Occipital lobe (tissue), 2 donors: Measurements from ENCODE around the gene ST14. TPM values are rescaled to one million over a fixed set of nuclear protein-coding genes. Genes with fewer than 3 reads are reported as not detected.

Experiments
- DNase-seq: peaks from one replicate; lab custom pipeline; 2025; lab: John Stamatoyannopoulos, UW
- total RNA-seq: library from RNA; depleted of rRNA; stranded (reverse); fragments of >200 nt; gene quantifications from one replicate; pipeline ENCODE4 v1.2.3, GENCODE V29; 2014

Gene ST14
- total RNA-seq, 1 donor from 2014 or later = not detected

GRCh38 chr11:130136107-130136506, 23.5 kb upstream of the ST14 start:
- DNase-seq = no peak

GRCh38 chr11:130137999-130138398, 21.6 kb upstream of the ST14 start:
- no peak for DNase-seq

GRCh38 chr11:130139401-130139800, 20.2 kb upstream of the ST14 start:
- no peak for DNase-seq

- DNase-seq = no peak
Observed at GRCh38 chr11:130141561-130142341, 17.8 kb upstream of the ST14 start.

GRCh38 chr11:130144141-130144540, 15.4 kb upstream of the ST14 start:
- DNase-seq = no peak

DNA sequence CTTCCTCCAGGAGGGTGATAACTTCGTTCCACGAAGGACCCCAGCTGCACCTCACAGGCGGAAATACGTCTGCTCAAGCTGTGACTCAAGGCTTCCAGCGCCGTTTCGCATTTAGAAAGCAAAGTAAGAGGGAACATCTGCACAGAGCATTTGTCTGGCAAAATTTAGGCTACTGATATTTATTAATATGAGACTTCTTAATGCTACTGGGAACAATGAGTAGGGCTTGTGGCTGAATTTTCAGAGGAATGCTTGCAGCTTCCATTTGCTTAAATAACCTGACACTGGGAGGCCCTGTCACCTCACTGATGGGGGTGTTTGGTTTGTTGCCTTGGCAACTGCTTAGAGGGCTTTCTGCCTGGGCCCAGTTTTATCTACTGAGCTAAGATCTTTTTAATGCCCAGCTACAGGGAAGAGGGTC, 14.7 kb upstream of the ST14 start:
- DNase-seq = no peak

GRCh38 chr11:130145311-130145812, 14.2 kb upstream of the ST14 start:
- no peak for DNase-seq

DNA sequence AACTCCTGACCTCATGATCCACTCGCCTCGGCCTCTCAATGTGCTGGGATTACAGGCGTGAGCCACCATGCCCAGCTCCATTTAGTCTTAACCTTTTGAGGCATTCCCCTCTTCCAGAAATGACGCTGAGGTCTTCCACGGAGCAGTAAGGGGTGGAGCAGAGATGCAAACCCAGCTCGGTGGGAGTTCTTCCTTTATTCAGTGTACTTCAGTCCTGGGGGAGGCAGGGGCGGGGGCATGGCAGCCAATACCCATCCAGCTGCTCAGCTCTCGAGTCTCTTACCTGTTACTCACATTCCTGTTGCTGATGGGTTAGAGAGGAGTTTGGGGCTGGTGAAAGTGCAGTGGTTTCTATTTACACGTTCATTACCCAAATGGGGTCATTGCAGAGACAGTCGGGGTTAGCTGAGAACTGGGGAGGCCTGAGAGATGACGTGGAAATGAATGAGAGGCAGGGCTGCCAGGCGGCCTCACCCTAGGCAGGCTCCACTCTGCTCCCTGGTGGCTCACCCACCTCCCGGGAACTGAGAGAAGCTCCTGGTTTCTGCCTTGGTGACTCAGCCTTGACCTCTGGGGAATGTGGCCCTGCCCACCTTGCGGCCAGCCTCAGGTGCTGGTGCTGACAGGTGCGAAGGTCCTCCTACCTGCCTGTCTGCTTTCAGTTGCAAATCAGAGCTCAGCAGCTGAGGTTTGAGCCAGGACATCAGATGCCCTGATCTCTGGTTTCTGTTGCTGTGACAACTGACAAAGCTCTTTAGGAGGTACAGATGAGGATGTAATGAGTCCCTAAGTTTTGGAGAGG, 13.4 kb upstream of the ST14 start:
- no peak for DNase-seq

GRCh38 chr11:130146796-130147195, 12.8 kb upstream of the ST14 start:
- no peak for DNase-seq

DNA sequence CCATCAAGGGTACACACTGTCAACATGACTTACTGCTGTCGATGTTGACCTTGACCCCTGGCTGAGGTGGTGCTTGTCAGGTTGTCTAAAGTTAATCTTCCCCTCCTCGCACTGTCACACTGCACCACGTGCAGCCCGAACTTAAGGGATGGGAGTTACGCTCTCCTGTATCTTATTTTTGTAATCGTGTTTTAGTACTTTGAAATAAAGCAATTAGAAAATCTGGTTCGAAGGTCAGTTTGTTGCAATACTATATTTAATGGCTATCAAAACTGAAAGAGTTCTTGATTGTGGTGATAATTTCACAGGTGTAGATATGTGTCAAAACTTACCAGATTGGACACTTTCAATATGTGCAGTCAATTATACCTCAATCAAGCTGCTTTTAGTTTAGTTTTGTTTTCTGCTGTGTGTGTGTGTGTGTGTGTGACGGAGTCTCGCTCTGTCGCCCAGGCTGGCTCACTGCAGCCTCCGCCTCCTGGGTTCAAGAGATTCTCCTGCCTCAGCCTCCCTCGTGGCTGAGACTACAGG, 10.7 kb upstream of the ST14 start:
- DNase-seq = no peak

GRCh38 chr11:130150790-130151189, 8.8 kb upstream of the ST14 start:
- DNase-seq = no peak

GRCh38 chr11:130151196-130151595, 8.4 kb upstream of the ST14 start:
- no peak for DNase-seq

DNA sequence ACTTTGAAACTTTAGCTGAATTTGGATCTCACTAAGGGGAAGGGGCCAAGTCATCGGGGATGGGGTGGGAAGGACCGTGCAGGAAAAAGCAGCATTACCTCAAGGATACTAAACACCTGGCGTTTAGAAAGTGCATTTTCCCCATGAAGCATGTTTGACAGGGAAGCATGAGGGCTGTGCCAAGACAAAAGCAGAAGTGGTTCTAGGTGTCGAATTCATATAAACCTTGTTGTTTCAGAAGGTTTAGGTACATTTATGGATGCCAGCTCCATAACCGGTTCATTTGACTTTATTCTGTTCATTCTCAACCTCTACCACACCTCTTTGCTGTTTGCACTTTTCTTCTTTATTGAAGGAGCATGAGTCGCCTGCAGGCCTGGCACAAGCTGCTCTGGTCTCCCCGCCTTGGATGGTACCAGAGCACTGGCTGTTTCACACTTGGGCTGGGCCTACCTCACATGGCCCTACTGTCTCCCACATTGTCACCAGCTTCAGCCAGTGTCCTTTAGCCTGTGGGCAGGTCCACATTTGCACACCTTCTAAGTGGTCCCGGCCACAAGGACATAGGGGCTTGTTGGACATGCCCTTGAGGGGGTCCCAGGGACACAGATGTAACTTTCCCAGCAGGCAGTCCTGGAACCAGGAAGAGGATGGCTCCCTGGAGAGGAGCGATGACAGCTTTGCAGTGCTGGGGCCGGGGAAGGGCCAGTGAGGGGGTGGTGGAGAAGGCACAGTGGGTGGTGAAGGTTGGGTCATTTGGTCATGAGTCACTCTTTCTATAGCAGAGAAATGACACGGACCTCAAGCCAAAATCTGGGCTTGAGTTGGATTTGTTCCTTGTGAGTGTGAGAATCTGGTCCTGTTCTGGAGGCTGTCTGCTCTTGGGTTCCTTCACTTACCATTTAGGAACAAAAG, 3.2 kb upstream of the ST14 start:
- no peak for DNase-seq

GRCh38 chr11:130157101-130157500, 2.5 kb upstream of the ST14 start:
- DNase-seq = no peak

DNA sequence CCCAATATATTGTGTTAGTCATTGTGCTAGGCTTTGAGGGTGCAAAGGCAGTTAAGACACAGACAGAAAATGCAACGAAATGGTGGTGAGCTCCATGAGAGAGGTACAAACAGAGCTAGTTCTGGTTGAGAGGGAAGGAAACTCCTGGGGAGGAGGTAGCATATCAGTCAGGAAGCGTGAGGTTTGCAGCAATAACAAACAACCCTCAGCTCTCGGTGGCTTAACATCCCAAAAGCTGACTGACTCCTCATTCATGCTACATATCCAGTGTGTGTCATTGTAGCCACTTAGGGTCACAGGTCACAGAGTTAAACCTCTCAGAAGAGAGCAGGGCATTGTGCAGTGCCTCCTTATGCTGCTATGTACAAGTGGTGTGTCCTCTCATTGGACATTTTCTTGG, 1.7 kb upstream of the ST14 start:
- DNase-seq = no peak

- DNase-seq = no peak
Observed at GRCh38 chr11:130159139-130159538, 443 bp upstream of the ST14 start.

DNA sequence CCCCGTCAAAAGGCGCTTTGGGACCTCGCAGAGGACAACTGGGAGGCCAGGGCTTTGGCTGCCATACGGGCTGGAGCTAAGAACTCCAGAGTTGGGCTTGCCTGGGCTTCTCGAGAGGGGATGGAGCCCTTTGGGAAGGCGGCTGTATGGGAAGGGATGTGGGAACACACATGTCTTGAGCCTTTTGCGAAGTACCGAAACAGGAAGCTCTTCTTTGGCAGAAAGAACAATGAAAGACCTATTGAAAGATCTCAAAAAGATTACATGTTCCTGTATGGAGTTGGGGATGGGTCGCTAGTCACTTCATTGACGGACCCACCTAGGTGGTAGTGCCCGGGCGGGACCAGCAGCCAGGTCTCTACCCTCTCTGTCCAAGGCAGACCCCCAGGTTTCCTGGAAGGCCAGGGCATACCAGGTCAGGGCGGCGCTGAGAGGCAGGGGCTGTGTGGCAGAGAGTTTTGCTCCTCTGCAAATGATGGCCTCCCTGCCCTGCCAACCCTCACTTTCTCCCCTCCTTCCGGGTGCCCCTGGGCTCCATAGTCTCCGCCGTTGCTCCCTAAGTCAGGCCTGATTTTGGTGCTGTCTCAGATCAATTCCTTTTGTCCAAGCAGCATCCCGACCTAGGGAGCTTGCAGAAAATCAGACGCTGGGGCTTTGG, 1.0 kb downstream of the ST14 start:
- DNase-seq = no peak

GRCh38 chr11:130161441-130162145, 2.0 kb downstream of the ST14 start:
- DNase-seq = no peak

- DNase-seq = no peak
Observed at GRCh38 chr11:130162733-130163132, 3.2 kb downstream of the ST14 start.
